ENCODE data around the gene NRP1.

DNA sequence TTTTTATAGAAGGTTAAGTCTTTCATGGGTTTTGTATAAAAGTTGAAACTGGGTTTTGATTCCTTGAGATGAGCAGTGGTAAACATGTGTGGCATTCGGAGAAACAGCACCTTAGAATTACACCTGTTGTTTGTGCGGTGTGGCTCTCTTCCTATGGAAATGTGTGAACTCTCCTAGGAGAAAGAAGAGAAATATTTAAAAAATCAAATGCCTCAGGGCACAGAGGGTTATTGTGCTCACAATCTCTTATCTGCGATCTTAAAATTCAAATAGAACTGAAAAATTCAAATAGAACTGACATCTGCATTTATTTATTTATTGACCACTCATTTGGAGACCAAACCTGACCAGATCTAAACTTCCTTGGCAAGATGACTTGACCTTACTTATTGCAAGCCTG, 18.1 kb upstream of the NRP1 start:
- TF ChIP-seq, protein P1, sequence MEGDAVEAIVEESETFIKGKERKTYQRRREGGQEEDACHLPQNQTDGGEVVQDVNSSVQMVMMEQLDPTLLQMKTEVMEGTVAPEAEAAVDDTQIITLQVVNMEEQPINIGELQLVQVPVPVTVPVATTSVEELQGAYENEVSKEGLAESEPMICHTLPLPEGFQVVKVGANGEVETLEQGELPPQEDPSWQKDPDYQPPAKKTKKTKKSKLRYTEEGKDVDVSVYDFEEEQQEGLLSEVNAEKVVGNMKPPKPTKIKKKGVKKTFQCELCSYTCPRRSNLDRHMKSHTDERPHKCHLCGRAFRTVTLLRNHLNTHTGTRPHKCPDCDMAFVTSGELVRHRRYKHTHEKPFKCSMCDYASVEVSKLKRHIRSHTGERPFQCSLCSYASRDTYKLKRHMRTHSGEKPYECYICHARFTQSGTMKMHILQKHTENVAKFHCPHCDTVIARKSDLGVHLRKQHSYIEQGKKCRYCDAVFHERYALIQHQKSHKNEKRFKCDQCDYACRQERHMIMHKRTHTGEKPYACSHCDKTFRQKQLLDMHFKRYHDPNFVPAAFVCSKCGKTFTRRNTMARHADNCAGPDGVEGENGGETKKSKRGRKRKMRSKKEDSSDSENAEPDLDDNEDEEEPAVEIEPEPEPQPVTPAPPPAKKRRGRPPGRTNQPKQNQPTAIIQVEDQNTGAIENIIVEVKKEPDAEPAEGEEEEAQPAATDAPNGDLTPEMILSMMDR (IDR thresholded peaks at IDR 0.05 in 8 of 11, conservative IDR thresholded peaks at IDR 0.05 in 3 of 11): no peak
- TF ChIP-seq POLR2AphosphoS5 (IDR thresholded peaks at IDR 0.05) (no peak), POLR2A (IDR thresholded peaks at IDR 0.05) (no peak)

Data from spleen (tissue), 7 donors.